Measurements from ENCODE around the gene DOK3. TPM values are rescaled to one million over a fixed set of nuclear protein-coding genes. Genes with fewer than 3 reads are reported as not detected.

Gene DOK3
- total and polyA plus RNA-seq, 2 of the 13 experiments (the other 11 are each of a cell fraction or from before 2014, with no cell fraction given) = 1.4 to 1.5 TPM

DNA sequence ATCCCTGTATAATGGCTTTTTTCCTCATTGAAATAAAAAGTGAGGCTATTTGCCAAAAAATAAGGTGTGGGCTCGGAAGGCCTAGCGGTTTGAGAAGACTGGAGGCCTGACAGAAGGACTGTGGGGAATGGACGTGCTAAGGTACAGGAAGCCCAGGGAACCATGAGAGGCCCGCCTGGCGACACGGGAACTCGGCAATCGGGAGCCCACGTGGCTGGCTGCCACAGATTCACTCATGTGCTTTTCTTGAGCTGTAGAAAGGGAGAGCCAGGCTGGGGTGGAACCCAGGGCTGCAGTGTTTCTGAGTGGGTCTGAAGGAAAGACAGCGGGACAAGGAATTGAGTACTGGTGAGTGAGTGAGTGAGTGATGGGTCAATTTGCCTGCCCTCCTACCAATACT, 19.0 kb upstream of the DOK3 start (continued):
- TF ChIP-seq ZHX2 (IDR thresholded peaks at IDR 0.05; ENCODE audit: low read depth) (no peak), ZHX2 (CRISPR knock-in tag; IDR thresholded peaks at IDR 0.05; ENCODE audit: borderline replicate concordance) (no peak), U2AF1 (optimal IDR thresholded peaks at IDR 0.05; ENCODE audit: low read depth, low read length) (no peak), ATRX (CRISPR knock-in tag; IDR thresholded peaks at IDR 0.05; ENCODE audit: borderline replicate concordance) (no peak)
- TF ChIP-seq, protein P1, sequence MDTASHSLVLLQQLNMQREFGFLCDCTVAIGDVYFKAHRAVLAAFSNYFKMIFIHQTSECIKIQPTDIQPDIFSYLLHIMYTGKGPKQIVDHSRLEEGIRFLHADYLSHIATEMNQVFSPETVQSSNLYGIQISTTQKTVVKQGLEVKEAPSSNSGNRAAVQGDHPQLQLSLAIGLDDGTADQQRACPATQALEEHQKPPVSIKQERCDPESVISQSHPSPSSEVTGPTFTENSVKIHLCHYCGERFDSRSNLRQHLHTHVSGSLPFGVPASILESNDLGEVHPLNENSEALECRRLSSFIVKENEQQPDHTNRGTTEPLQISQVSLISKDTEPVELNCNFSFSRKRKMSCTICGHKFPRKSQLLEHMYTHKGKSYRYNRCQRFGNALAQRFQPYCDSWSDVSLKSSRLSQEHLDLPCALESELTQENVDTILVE (CRISPR knock-in tag; IDR thresholded peaks at IDR 0.05) = no peak
- TF ChIP-seq, protein P2, sequence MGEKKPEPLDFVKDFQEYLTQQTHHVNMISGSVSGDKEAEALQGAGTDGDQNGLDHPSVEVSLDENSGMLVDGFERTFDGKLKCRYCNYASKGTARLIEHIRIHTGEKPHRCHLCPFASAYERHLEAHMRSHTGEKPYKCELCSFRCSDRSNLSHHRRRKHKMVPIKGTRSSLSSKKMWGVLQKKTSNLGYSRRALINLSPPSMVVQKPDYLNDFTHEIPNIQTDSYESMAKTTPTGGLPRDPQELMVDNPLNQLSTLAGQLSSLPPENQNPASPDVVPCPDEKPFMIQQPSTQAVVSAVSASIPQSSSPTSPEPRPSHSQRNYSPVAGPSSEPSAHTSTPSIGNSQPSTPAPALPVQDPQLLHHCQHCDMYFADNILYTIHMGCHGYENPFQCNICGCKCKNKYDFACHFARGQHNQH (CRISPR knock-in tag; IDR thresholded peaks at IDR 0.05) = no peak
